GM23338 (cell line): ENCODE measurements around the gene B4GALT7. TPM values are rescaled to one million over a fixed set of nuclear protein-coding genes. Genes with fewer than 3 reads are reported as not detected.

Source experiments
- ATAC-seq: fragments of 200-7000 bp; cut with Tn5 transposase; 3 replicates; pipeline ENCODE4 v1.9.1; 2020
- DNase-seq: peaks from one replicate; pipeline ENCODE4 v3.0.0-alpha.2; 2015; ENCODE audit warnings: low spot score
- H2AFZ ChIP-seq: fragments of 200-600 bp; sonication (generic); 2 replicates; pipeline ENCODE4 v1.8.0; 2016; ENCODE audit warnings: antibody characterized with exemption, mild to moderate bottlenecking, moderate library complexity
- H3F3A ChIP-seq: fragments of 200-600 bp; sonication (generic); replicated peaks from 2 replicates; pipeline ENCODE4 v1.8.0; 2017; ENCODE audit warnings: antibody characterized with exemption, mixed run types, low read depth
- H3K27ac ChIP-seq: fragments of 200-600 bp; sonication (generic); 2 replicates; pipeline ENCODE4 v1.6.1; 2016; ENCODE audit warnings: low read depth
- H3K27me3 ChIP-seq: fragments of 200-600 bp; sonication (generic); 2 replicates; pipeline ENCODE4 v1.8.0; 2016; ENCODE audit warnings: mild to moderate bottlenecking, mixed run types, moderate library complexity; ENCODE audit not compliant: insufficient read depth
- H3K36me3 ChIP-seq: fragments of 200-600 bp; sonication (generic); 2 replicates; pipeline ENCODE4 v1.8.0; 2016; ENCODE audit warnings: mild to moderate bottlenecking; ENCODE audit not compliant: insufficient read depth
- H3K4me1 ChIP-seq: fragments of 200-600 bp; sonication (generic); 2 replicates; pipeline ENCODE4 v1.8.0; 2016; ENCODE audit warnings: mild to moderate bottlenecking, moderate library complexity; ENCODE audit not compliant: insufficient read depth
- H3K4me2 ChIP-seq: fragments of 200-600 bp; sonication (generic); 2 replicates; pipeline ENCODE4 v1.7.1; 2017; ENCODE audit warnings: mixed run types
- H3K4me3 ChIP-seq: fragments of 200-600 bp; sonication (generic); 2 replicates; pipeline ENCODE4 v1.6.1; 2016; ENCODE audit warnings: mixed run types
- H3K79me2 ChIP-seq: fragments of 200-600 bp; sonication (generic); replicated peaks from 2 replicates; pipeline ENCODE4 v1.8.0; 2017; ENCODE audit warnings: mild to moderate bottlenecking; ENCODE audit not compliant: insufficient read depth
- H3K9me2 ChIP-seq: fragments of 200-600 bp; sonication (generic); 2 replicates; pipeline ENCODE4 v1.8.0; 2017; ENCODE audit not compliant: insufficient read depth
- H4K20me1 ChIP-seq: fragments of 200-600 bp; sonication (generic); replicated peaks from 2 replicates; pipeline ENCODE4 v1.8.0; 2017; ENCODE audit warnings: mild to moderate bottlenecking; ENCODE audit not compliant: insufficient read depth
- H3K27ac Mint-ChIP-seq: 2 replicates; pipeline ENCODE4 v1.8.0; 2020; ENCODE audit warnings: inconsistent platforms, mild to moderate bottlenecking, moderate library complexity, mixed read lengths
- H3K27me3 Mint-ChIP-seq: 3 replicates; pipeline ENCODE4 v1.8.0; 2022; ENCODE audit warnings: low read depth, mild to moderate bottlenecking, moderate library complexity, mixed read lengths, inconsistent platforms; ENCODE audit not compliant: insufficient read depth, poor library complexity
- H3K36me3 Mint-ChIP-seq: 3 replicates; pipeline ENCODE4 v1.8.0; 2021; ENCODE audit warnings: low read depth, mild to moderate bottlenecking, inconsistent platforms, moderate library complexity, mixed read lengths
- H3K4me1 Mint-ChIP-seq: 3 replicates; pipeline ENCODE4 v1.8.0; 2020; ENCODE audit warnings: mild to moderate bottlenecking, inconsistent platforms, mixed read lengths
- H3K4me3 Mint-ChIP-seq: 3 replicates; pipeline ENCODE4 v1.8.0; 2021; ENCODE audit warnings: moderate library complexity, mild to moderate bottlenecking, inconsistent platforms, mixed read lengths
- H3K9me3 Mint-ChIP-seq: 3 replicates; pipeline ENCODE4 v1.8.0; 2020; ENCODE audit warnings: moderate library complexity, mild to moderate bottlenecking, inconsistent platforms, mixed read lengths
- CREB1 ChIP-seq: fragments of 250-450 bp; sonication (Bioruptor Pico); IDR thresholded peaks from 2 replicates; pipeline ENCODE4 v1.5.0; 2020; ENCODE audit warnings: low read depth, mild to moderate bottlenecking, moderate library complexity
- CTCF ChIP-seq, 2 experiments: fragments of 200-600 bp in 1 of 2; sonication (generic) in 1 of 2; conservative IDR thresholded peaks; 2 replicates each; pipeline versions ENCODE4 v1.5.1 to v1.6.1; 2016 to 2017; ENCODE audit warnings: antibody characterized with exemption in 2 of 2, low read depth in 2 of 2, mild to moderate bottlenecking in 2 of 2, moderate library complexity in 1 of 2
- ETS1 ChIP-seq: IDR thresholded peaks from 2 replicates; pipeline ENCODE4 v1.6.1; 2016; ENCODE audit warnings: antibody characterized with exemption
- EZH2 ChIP-seq: fragments of 200-600 bp; sonication (generic); IDR thresholded peaks from one replicate; pipeline ENCODE4 v1.8.0; 2017; ENCODE audit warnings: antibody characterized with exemption, mild to moderate bottlenecking, low read depth; ENCODE audit not compliant: unreplicated experiment
- EZH2phosphoT487 ChIP-seq: fragments of 200-600 bp; sonication (generic); IDR thresholded peaks from one replicate; pipeline ENCODE4 v1.8.1; 2018; ENCODE audit warnings: antibody characterized with exemption; ENCODE audit not compliant: unreplicated experiment
- JUNB ChIP-seq: IDR thresholded peaks from one replicate; pipeline ENCODE4 v1.6.1; 2016; ENCODE audit warnings: antibody characterized with exemption; ENCODE audit not compliant: unreplicated experiment
- NANOG ChIP-seq: IDR thresholded peaks from 2 replicates; pipeline ENCODE4 v1.6.1; 2016; ENCODE audit warnings: antibody characterized with exemption, borderline replicate concordance
- POLR2AphosphoS5 ChIP-seq: IDR thresholded peaks from 2 replicates; pipeline ENCODE4 v1.6.1; 2016; ENCODE audit warnings: antibody characterized with exemption, low read depth
- REST ChIP-seq: IDR thresholded peaks from one replicate; pipeline ENCODE4 v1.6.1; 2018; ENCODE audit warnings: antibody characterized with exemption; ENCODE audit not compliant: unreplicated experiment
- STAT1 ChIP-seq: IDR thresholded peaks from one replicate; pipeline ENCODE4 v1.6.1; 2016; ENCODE audit warnings: antibody characterized with exemption; ENCODE audit not compliant: unreplicated experiment
- ZNF114 ChIP-seq: fragments of 250-450 bp; sonication (Bioruptor Pico); IDR thresholded peaks from 2 replicates; pipeline ENCODE4 v1.5.0; 2020; ENCODE audit warnings: mild to moderate bottlenecking, moderate library complexity
- ZNF331 ChIP-seq: fragments of 250-450 bp; sonication (Bioruptor Pico); IDR thresholded peaks from 2 replicates; pipeline ENCODE4 v1.5.0; 2020; ENCODE audit warnings: low read depth, mild to moderate bottlenecking, moderate library complexity
- ZNF462 ChIP-seq: fragments of 250-450 bp; sonication (Bioruptor Pico); IDR thresholded peaks from 2 replicates; pipeline ENCODE4 v1.5.0; 2020; ENCODE audit warnings: mild to moderate bottlenecking, moderate library complexity
- polyA plus RNA-seq: library from polyadenylated mRNA; unstranded; fragments of >200 nt; fragmentation: Nextera tagmentation; extraction: Ambion mirVana; gene quantifications from 2 replicates; pipeline ENCODE4 v1.2.1, GENCODE V29; 2016
- total RNA-seq: library from RNA; depleted of rRNA; stranded (reverse); fragments of >200 nt; shearing (Covaris generic); gene quantifications from 2 replicates; pipeline ENCODE4 v1.2.3, GENCODE V29; 2014

Gene B4GALT7
- total and polyA plus RNA-seq, 2 experiments from 2014 or later = 10.0 to 23.3 TPM

- H3K27ac ChIP-seq = no peak overlapping the region
- Mint-ChIP-seq H3K36me3 (peaks cover 42% of the 10 kb centered on the region), H3K4me1 (peaks cover 7% of the 10 kb centered on the region), H3K27ac (no peak overlapping the region), H3K4me3 (peak overlapping the region; percentile 94), H3K9me3 (no peaks in the 10 kb centered on the region), H3K27me3 (peaks cover 3% of the 10 kb centered on the region)
- no peaks in the 10 kb centered on the region for H3K9me2 ChIP-seq
- TF ChIP-seq STAT1 (no peak), CREB1 (CRISPR knock-in tag) (no peak), ZNF462 (CRISPR knock-in tag) (no peak), EZH2 (no peak), JUNB (no peak), ZNF114 (CRISPR knock-in tag) (no peak), CTCF (conservative IDR thresholded peaks at IDR 0.05; ENCODE audit: low read depth in 2 of 2) (no peak), ETS1 (no peak), REST (no peak), ZNF331 (CRISPR knock-in tag) (no peak), NANOG (no peak), POLR2AphosphoS5 (no peak), EZH2phosphoT487 (no peak)
- H3K4me1 ChIP-seq = 0 out of 2 replicates have a peak, but pooled peaks cover 4% of the 10 kb centered on the region
- H3F3A ChIP-seq = 0 out of 2 replicates have a peak, but pooled peaks cover 7% of the 10 kb centered on the region
- H2AFZ ChIP-seq = peak overlapping the region; percentile 90
- peaks cover 16% of the 10 kb centered on the region for H3K36me3 ChIP-seq
- DNase-seq (no peak), ATAC-seq (no peak)
- peaks cover 11% of the 10 kb centered on the region; the same call in 1 of the 2 replicates for H3K79me2 ChIP-seq
- H3K4me2 ChIP-seq = peak overlapping the region; percentile 81
- peak overlapping the region; percentile 83 for H3K4me3 ChIP-seq
- H3K27me3 ChIP-seq = 0 out of 2 replicates have a peak, but pooled peaks cover 9% of the 10 kb centered on the region
- H4K20me1 ChIP-seq = no peaks in the 10 kb centered on the region; the same call in 1 of the 2 replicates
These were observed 8.3 kb upstream of the B4GALT7 start for GRCh38 chr5:177591690-177592009.
